AG04449 (cell line): Measurements from ENCODE around the gene UTF1.

Experiments used
- CTCF ChIA-PET: fragments of 350-600 bp; formaldehyde crosslinking; extraction: SDS; loops from one replicate; lab custom pipeline; 2021; ENCODE audit warnings: antibody characterized with exemption; lab: Yijun Ruan, JAX
- POLR2A ChIA-PET: fragments of 400-600, 350-600 bp; formaldehyde crosslinking; extraction: SDS; loops from one replicate; lab custom pipeline; 2020; ENCODE audit warnings: antibody characterized with exemption, inconsistent platforms; lab: Yijun Ruan, JAX
- DNase-seq: peaks from one replicate; pipeline ENCODE4 v3.0.0-alpha.2; 2010; ENCODE audit warnings: low read depth, low spot score
- H3K4me3 ChIP-seq: 2 replicates; pipeline ENCODE4 v1.5.1; 2011; ENCODE audit warnings: low read depth, mild to moderate bottlenecking, control low read depth, low read length
- CTCF ChIP-seq: IDR thresholded peaks from one replicate; pipeline ENCODE4 v1.5.1; 2011; ENCODE audit warnings: mild to moderate bottlenecking, moderate library complexity, low read length, control low read depth, inconsistent platforms; ENCODE audit not compliant: insufficient read depth; ENCODE audit errors: missing control alignments

UTF1 gene

GRCh38 chr10:133272964-133273420, 43.0 kb downstream of the UTF1 start:
- TF ChIP-seq CTCF: no peak
- H3K4me3 ChIP-seq: no peak overlapping the region
- ChIA-PET CTCF (no interaction called here), POLR2A (no interaction called here)
- no peak for DNase-seq

- no peak for TF ChIP-seq CTCF
- ChIA-PET POLR2A (no interaction called here), CTCF (no interaction called here)
- H3K4me3 ChIP-seq: no peak overlapping the region
- no peak for DNase-seq
Observed at GRCh38 chr10:133273534-133274143, 43.6 kb downstream of the UTF1 start.

GRCh38 chr10:133274751-133275683, 45.0 kb downstream of the UTF1 start:
- H3K4me3 ChIP-seq: no peak overlapping the region
- CTCF ChIA-PET: interaction anchor here (0.6 to 1.2 kb wide), 3 partner anchors 9 to 32 kb away, joined by 3 read pairs; no protein-coding TSS in a partner anchor
- POLR2A ChIA-PET: interaction anchor here (0.7 kb wide), 1 partner anchor 14 kb away, joined by 3 read pairs; no protein-coding TSS in a partner anchor
- peak; percentile 4 for TF ChIP-seq CTCF
- DNase-seq: no peak

GRCh38 chr10:133275684-133276092, 45.7 kb downstream of the UTF1 start:
- H3K4me3 ChIP-seq: no peak overlapping the region
- DNase-seq: no peak
- ChIA-PET POLR2A (interaction anchor here (0.7 kb wide), 1 partner anchor 13 kb away, joined by 3 read pairs; no protein-coding TSS in a partner anchor), CTCF (interaction anchor here (0.6 to 1.2 kb wide), 3 partner anchors 9 to 31 kb away, joined by 3 read pairs; no protein-coding TSS in a partner anchor)
- TF ChIP-seq CTCF: no peak

GRCh38 chr10:133276100-133276434, 46.0 kb downstream of the UTF1 start:
- TF ChIP-seq CTCF: no peak
- DNase-seq: no peak
- ChIA-PET CTCF (no interaction called here), POLR2A (no interaction called here)
- no peak overlapping the region for H3K4me3 ChIP-seq
